ENCODE measurements around the gene SKIC8. TPM values are rescaled to one million over a fixed set of nuclear protein-coding genes. Genes with fewer than 3 reads are reported as not detected.

Gene SKIC8
- 100 to 1,000 TPM; 110 to 140 TPM for total RNA-seq

GRCh38 chr15:78299101-78299930 is at the start of gene SKIC8:
TSS of gene SKIC8 (minus strand) at chr15:78299609. CDS start at chr15:78295686, 3,923 bp downstream.

GRCh38 chr15:78340231-78341056 is 41.0 kb upstream of the SKIC8 start, which contains the start of gene CRABP1:
TSS of gene CRABP1 (plus strand) at chr15:78340353. CDS start at chr15:78340429, 76 bp downstream.

GRCh38 chr15:78264304-78265136 is 34.9 kb downstream of the SKIC8 start, which contains the start of gene DNAJA4:
TSS of gene DNAJA4 (plus strand) at chr15:78264562. CDS start at chr15:78264764, 202 bp downstream.

GRCh38 chr15:78234515-78235040 is 64.8 kb downstream of the SKIC8 start, which contains the start of gene ACSBG1:
TSS of gene ACSBG1 (minus strand) at chr15:78234565. CDS start at chr15:78234501, 64 bp downstream.

Small RNA genes lying within 50 kb of the gene (small RNA-seq; reads per million reads assigned to genes)
- gene AC090607.5, result 0.99 to 1.5 reads per million in 2 donors

Other genes starting within 250 kb of the SKIC8 start
- 10 to 100 TPM; 22.3 to 33.4 TPM for gene TBC1D2B, start 221.9 kb downstream of the SKIC8 start, total RNA-seq
- not detected for gene SH2D7, start 207.0 kb downstream of the SKIC8 start, total RNA-seq
- gene CIB2, start 168.2 kb downstream of the SKIC8 start, total RNA-seq, result 10 to 100 TPM; 10.3 to 12.0 TPM
- 10 to 100 TPM; 38.9 to 65.6 TPM for gene IDH3A, start 150.2 kb downstream of the SKIC8 start, total RNA-seq
- gene ACSBG1, start 65.0 kb downstream of the SKIC8 start, total RNA-seq, result under 1 TPM; 0.33 to 0.34 TPM
- gene DNAJA4, start 35.0 kb downstream of the SKIC8 start, total RNA-seq, result 10 to 100 TPM; 37.2 to 50.3 TPM
- gene CRABP1, start 40.7 kb upstream of the SKIC8 start, total RNA-seq, result not detected
- gene IREB2, start 138.6 kb upstream of the SKIC8 start, total RNA-seq, result 10 to 100 TPM; 25.1 to 31.3 TPM
- 1 to 10 TPM; 3.7 to 7.9 TPM for gene HYKK, start 208.0 kb upstream of the SKIC8 start, total RNA-seq
- 100 to 1,000 TPM; 196 to 265 TPM for gene PSMA4, start 240.8 kb upstream of the SKIC8 start, total RNA-seq